Measurements from ENCODE around the gene PTPN5. TPM values are rescaled to one million over a fixed set of nuclear protein-coding genes. Genes with fewer than 3 reads are reported as not detected.

The PTPN5 gene
- total RNA-seq, 2 experiments from 2014 or later = not detected

GRCh38 chr11:18739685-18740084 lies 51.9 kb downstream of the PTPN5 start:
- no TSS peak for BruUV-seq (replicated peaks)
- Histone ChIP-seq H3K4me3 (ENCODE audit: low read depth, low read length, poor library complexity, severe bottlenecking) (no peak overlapping the region), H3K4me2 (ENCODE audit: low read length) (no peak overlapping the region), H3K27ac (ENCODE audit: low read depth, low read length, poor library complexity, severe bottlenecking) (no peak overlapping the region), H3K79me2 (ENCODE audit: insufficient read depth, low read depth, low read length) (no peaks in the 10 kb centered on the region), H3K9me3 (ENCODE audit: low read length) (no peaks in the 10 kb centered on the region), H4K20me1 (ENCODE audit: insufficient read depth, low read length) (no peaks in the 10 kb centered on the region), H3K4me1 (ENCODE audit: insufficient read depth, low read length, poor library complexity, severe bottlenecking) (no peaks in the 10 kb centered on the region), H2AFZ (ENCODE audit: low read length) (no peak overlapping the region), H3K9me2 (ENCODE audit: insufficient read depth, low read length) (no peaks in the 10 kb centered on the region), H3K36me3 (ENCODE audit: insufficient read depth, low read length) (no peaks in the 10 kb centered on the region)
- POLR2A ChIA-PET = no interaction called here
- intact Hi-C loops (cut with micrococcal nuclease; ENCODE audit: unreplicated experiment) = no loop called here
- no peak for DNase-seq (ENCODE audit: low spot score)
- TF ChIP-seq, protein P1, sequence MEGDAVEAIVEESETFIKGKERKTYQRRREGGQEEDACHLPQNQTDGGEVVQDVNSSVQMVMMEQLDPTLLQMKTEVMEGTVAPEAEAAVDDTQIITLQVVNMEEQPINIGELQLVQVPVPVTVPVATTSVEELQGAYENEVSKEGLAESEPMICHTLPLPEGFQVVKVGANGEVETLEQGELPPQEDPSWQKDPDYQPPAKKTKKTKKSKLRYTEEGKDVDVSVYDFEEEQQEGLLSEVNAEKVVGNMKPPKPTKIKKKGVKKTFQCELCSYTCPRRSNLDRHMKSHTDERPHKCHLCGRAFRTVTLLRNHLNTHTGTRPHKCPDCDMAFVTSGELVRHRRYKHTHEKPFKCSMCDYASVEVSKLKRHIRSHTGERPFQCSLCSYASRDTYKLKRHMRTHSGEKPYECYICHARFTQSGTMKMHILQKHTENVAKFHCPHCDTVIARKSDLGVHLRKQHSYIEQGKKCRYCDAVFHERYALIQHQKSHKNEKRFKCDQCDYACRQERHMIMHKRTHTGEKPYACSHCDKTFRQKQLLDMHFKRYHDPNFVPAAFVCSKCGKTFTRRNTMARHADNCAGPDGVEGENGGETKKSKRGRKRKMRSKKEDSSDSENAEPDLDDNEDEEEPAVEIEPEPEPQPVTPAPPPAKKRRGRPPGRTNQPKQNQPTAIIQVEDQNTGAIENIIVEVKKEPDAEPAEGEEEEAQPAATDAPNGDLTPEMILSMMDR (conservative IDR thresholded peaks at IDR 0.05; ENCODE audit: low read length) = no peak
- no peak for TF ChIP-seq EZH2phosphoT487 (IDR thresholded peaks at IDR 0.05; ENCODE audit: borderline replicate concordance, low read depth, low read length)
- CTCF ChIA-PET (ENCODE audit: unreplicated experiment) = interaction anchor here (0.5 kb wide), 1 partner anchor 38 kb away, joined by 4 read pairs; no protein-coding TSS in a partner anchor

- BruUV-seq (replicated peaks) = no TSS peak
- Histone ChIP-seq H3K4me1 (ENCODE audit: insufficient read depth, low read length, poor library complexity, severe bottlenecking) (no peaks in the 10 kb centered on the region), H4K20me1 (ENCODE audit: insufficient read depth, low read length) (no peaks in the 10 kb centered on the region), H3K36me3 (ENCODE audit: insufficient read depth, low read length) (no peaks in the 10 kb centered on the region), H3K9me3 (ENCODE audit: low read length) (no peaks in the 10 kb centered on the region), H3K4me2 (ENCODE audit: low read length) (no peak overlapping the region), H2AFZ (ENCODE audit: low read length) (no peak overlapping the region), H3K79me2 (ENCODE audit: insufficient read depth, low read depth, low read length) (no peaks in the 10 kb centered on the region), H3K9me2 (ENCODE audit: insufficient read depth, low read length) (no peaks in the 10 kb centered on the region), H3K27ac (ENCODE audit: low read depth, low read length, poor library complexity, severe bottlenecking) (no peak overlapping the region), H3K4me3 (ENCODE audit: low read depth, low read length, poor library complexity, severe bottlenecking) (no peak overlapping the region)
- POLR2A ChIA-PET = interaction anchor here (0.5 to 0.6 kb wide), 2 partner anchors 424 to 1221 kb away, joined by 3 to 4 read pairs; no protein-coding TSS in a partner anchor
- CTCF ChIA-PET (ENCODE audit: unreplicated experiment) = no interaction called here
- intact Hi-C loops (cut with micrococcal nuclease; ENCODE audit: unreplicated experiment) = no loop called here
- no peak for TF ChIP-seq EZH2phosphoT487 (IDR thresholded peaks at IDR 0.05; ENCODE audit: borderline replicate concordance, low read depth, low read length)
- TF ChIP-seq, protein P1 (conservative IDR thresholded peaks at IDR 0.05; ENCODE audit: low read length) = no peak
- DNase-seq (ENCODE audit: low spot score) = no peak
Measured at GRCh38 chr11:18737642-18738041, 54.0 kb downstream of the PTPN5 start.

- Histone ChIP-seq H3K9me2 (ENCODE audit: insufficient read depth, low read length) (no peaks in the 10 kb centered on the region), H4K20me1 (ENCODE audit: insufficient read depth, low read length) (no peaks in the 10 kb centered on the region), H2AFZ (ENCODE audit: low read length) (no peak overlapping the region), H3K9me3 (ENCODE audit: low read length) (no peaks in the 10 kb centered on the region), H3K79me2 (ENCODE audit: insufficient read depth, low read depth, low read length) (no peaks in the 10 kb centered on the region), H3K4me2 (ENCODE audit: low read length) (no peak overlapping the region), H3K36me3 (ENCODE audit: insufficient read depth, low read length) (no peaks in the 10 kb centered on the region), H3K4me3 (ENCODE audit: low read depth, low read length, poor library complexity, severe bottlenecking) (no peak overlapping the region), H3K4me1 (ENCODE audit: insufficient read depth, low read length, poor library complexity, severe bottlenecking) (peaks cover 3% of the 10 kb centered on the region), H3K27ac (ENCODE audit: low read depth, low read length, poor library complexity, severe bottlenecking) (no peak overlapping the region)
- BruUV-seq (replicated peaks) = no TSS peak
- ChIA-PET POLR2A (no interaction called here), CTCF (ENCODE audit: unreplicated experiment) (no interaction called here)
- TF ChIP-seq, protein P1 (conservative IDR thresholded peaks at IDR 0.05; ENCODE audit: low read length) = no peak
- no peak for TF ChIP-seq EZH2phosphoT487 (IDR thresholded peaks at IDR 0.05; ENCODE audit: borderline replicate concordance, low read depth, low read length)
- DNase-seq (ENCODE audit: low spot score) = no peak
- intact Hi-C loops (cut with micrococcal nuclease; ENCODE audit: unreplicated experiment) = no loop called here
Measured at GRCh38 chr11:18736590-18737148, 54.9 kb downstream of the PTPN5 start.
